ENCODE measurements around the gene VPS52. TPM values are rescaled to one million over a fixed set of nuclear protein-coding genes. Genes with fewer than 3 reads are reported as not detected.

VPS52 gene
- total and polyA plus RNA-seq, 9 of the 15 experiments (the other 6 are each of a cell fraction or from before 2014, with no cell fraction given): 24.4 to 103 (median 40.2) TPM

GRCh38 chr6:33314943-33315792 lies 43.5 kb upstream of the VPS52 start (continued):
- TF ChIP-seq ZNF197 (CRISPR knock-in tag; IDR thresholded peaks at IDR 0.05; ENCODE audit: low read depth): no peak
- TF ChIP-seq MCM5 (IDR thresholded peaks at IDR 0.05; ENCODE audit: low read depth): no peak
- no peak for TF ChIP-seq NEUROD1 (IDR thresholded peaks at IDR 0.05; ENCODE audit: borderline replicate concordance, low read depth, low read length, partially characterized antibody)
- no peak for TF ChIP-seq MBD1 (CRISPR knock-in tag; IDR thresholded peaks at IDR 0.05)
- no peak for TF ChIP-seq DPF2 (IDR thresholded peaks at IDR 0.05)
- no peak for TF ChIP-seq ZNF644 (tag; IDR thresholded peaks at IDR 0.05; ENCODE audit: low read depth)
- no peak for TF ChIP-seq ZNF316 (IDR thresholded peaks at IDR 0.05)
- TF ChIP-seq SREBF1 (IDR thresholded peaks at IDR 0.05; ENCODE audit: borderline replicate concordance, low read depth, low read length): no peak
- TF ChIP-seq TGIF2 (CRISPR knock-in tag; IDR thresholded peaks at IDR 0.05): no peak
- no peak for TF ChIP-seq ZC3H8 (IDR thresholded peaks at IDR 0.05)
- no peak for TF ChIP-seq ZBTB5 (IDR thresholded peaks at IDR 0.05)
- TF ChIP-seq KLF6 (CRISPR knock-in tag; IDR thresholded peaks at IDR 0.05; ENCODE audit: borderline replicate concordance): no peak
- TF ChIP-seq SMARCB1 (IDR thresholded peaks at IDR 0.05; ENCODE audit: insufficient read length, low read depth): no peak
- TF ChIP-seq NBN (IDR thresholded peaks at IDR 0.05; ENCODE audit: low read depth): no peak
- TF ChIP-seq STAG1 (CRISPR knock-in tag; IDR thresholded peaks at IDR 0.05; ENCODE audit: borderline replicate concordance): no peak
- no peak for TF ChIP-seq BRF1 (IDR thresholded peaks at IDR 0.05; ENCODE audit: borderline replicate concordance, extremely low read depth, insufficient read length)
- TF ChIP-seq DLX4 (CRISPR knock-in tag; IDR thresholded peaks at IDR 0.05): no peak
- no peak for TF ChIP-seq HOMEZ (CRISPR knock-in tag; IDR thresholded peaks at IDR 0.05)
- no peak for TF ChIP-seq POLR3A (IDR thresholded peaks at IDR 0.05; ENCODE audit: borderline replicate concordance, extremely low read depth, insufficient read depth, insufficient read length)
- peak; percentile 43 for TF ChIP-seq EGR1 (conservative IDR thresholded peaks at IDR 0.05)
- TF ChIP-seq ZNF175 (CRISPR knock-in tag; IDR thresholded peaks at IDR 0.05; ENCODE audit: low read depth): no peak
